A172 (cell line): Measurements from ENCODE around the gene PPP1R14B. TPM values are rescaled to one million over a fixed set of nuclear protein-coding genes. Genes with fewer than 3 reads are reported as not detected.
A peak's percentile ranks its signal among the peaks of the same experiment; 100 is the strongest.

Experiments
- DNase-seq: peaks from one replicate; pipeline ENCODE4 v3.0.0-alpha.2; 2015; ENCODE audit warnings: low spot score
- total RNA-seq: library from RNA; depleted of rRNA; stranded (reverse); fragments of >200 nt; shearing (Covaris generic); gene quantifications from 2 replicates; pipeline ENCODE4 v1.2.3, GENCODE V29; 2014

The PPP1R14B gene
- total RNA-seq, 1 experiment from 2014 or later = 455 TPM

- DNase-seq = no peak
Observed at GRCh38 chr11:64281957-64282770, 35.4 kb upstream of the PPP1R14B start.

- DNase-seq = no peak
Observed at GRCh38 chr11:64278576-64279190, 31.9 kb upstream of the PPP1R14B start.

GRCh38 chr11:64276653-64277431 lies 30.1 kb upstream of the PPP1R14B start:
- peak; percentile 96 for DNase-seq

DNA sequence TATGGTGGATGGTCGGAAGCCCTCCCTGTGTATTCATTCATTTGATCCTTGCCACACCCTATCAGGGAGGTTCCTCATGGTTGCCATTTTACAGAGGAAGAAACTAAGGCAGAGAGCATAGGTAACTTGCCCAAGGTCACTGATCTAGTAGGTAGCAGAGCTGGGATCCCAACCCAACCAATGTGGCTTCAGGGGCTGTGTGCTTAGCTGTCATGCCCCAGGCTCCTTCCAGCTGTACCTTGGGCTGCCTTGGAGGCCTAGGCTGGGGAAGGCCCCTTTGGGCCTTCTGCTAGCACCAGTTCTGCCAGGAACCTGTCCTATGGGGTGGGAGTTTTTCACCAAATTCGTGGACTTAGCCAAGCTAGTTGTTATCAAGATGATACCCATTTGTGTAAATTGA lies 29.1 kb upstream of the PPP1R14B start:
- no peak for DNase-seq

DNA sequence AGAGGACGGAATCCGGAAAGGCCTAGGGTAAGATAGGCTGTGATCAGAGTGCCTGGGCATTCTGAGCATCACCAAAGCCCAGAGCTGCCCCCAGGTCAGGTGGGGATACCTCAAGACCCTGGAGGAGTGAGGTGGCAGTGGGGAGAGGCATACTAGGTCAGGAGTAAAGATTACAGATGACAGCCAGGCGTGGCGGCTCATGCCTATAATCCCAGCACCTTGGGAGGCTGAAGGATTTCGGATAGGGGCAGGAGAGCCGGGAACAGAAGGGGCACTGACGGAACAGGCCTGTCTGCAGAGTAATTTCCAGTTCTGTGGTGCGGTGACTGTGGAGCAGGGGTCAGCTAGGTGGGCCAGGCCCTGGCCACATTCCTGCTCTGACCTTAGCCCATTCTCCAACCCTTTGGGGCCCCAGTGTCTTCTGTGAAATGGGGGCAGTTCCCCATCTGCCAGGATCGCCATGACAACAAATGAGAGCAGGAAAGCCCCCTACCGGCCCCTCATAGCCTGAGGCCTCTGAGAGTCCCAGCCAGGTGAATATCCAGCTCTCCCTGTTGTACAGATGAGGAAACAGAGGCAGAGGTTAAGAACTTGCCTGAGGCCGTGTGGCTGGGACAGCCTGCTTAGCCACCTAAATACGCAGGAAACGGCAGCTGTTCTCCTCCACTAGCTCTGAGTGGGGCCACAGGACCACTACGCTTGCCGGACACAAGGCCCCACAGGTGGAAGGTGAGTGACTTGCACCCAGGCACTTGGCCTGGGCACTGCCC lies 28.5 kb upstream of the PPP1R14B start:
- no peak for DNase-seq

GRCh38 chr11:64269540-64270220 lies 22.9 kb upstream of the PPP1R14B start:
- DNase-seq = peak; percentile 98

DNA sequence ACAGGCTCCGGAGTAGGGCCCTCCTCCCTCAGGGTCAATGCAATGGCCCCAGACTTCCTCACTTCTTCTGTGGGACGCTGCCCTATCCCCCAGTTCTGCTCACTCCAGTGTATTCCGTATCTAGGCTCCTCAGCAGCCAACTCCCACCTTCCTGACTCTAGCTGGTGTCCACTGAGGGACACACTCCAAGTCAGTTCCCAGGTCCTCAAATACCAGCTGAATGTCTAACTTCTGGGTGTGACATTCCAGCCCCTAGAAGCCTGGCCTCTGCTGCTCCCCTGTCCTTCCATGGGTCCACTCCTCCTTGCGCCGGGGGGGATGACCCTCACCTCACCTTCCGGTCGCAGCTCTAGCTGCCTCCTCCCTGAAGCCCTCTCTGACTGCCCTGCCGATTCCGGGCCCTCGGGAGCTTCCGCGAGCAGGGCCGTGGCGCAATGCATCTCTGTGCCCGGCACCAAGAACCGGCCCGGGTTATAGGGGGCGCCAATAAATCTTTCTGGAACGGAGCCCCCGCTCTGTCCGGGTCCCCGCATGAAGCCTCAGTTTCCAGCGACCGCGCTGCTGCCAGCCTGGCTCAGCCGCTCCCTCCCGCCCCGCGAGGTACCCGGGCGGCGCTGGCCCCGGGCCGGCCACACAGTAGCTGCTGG lies 22.3 kb upstream of the PPP1R14B start:
- DNase-seq = peak; percentile 63

GRCh38 chr11:64268025-64268892 lies 21.5 kb upstream of the PPP1R14B start:
- DNase-seq = peak; percentile 91

- no peak for DNase-seq
Observed at GRCh38 chr11:64267207-64267945, 20.6 kb upstream of the PPP1R14B start.

DNA sequence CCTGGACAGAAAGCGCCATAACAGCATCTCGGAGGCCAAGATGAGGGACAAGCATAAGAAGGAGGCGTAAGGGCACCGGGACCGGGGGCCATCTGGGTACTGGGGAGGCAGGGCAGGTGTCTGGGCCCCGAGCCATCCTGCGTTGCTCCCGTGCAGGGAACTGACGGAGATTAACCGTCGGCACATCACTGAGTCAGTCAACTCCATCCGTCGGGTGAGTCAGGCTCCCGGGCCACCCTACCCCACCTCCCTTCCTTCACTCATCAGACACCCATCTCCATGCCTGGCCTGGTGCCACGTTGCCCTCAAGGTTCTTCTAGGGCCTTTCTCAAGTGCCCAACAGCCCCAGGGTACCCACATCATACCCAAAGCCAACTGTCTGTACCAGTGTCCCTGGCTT lies 19.6 kb upstream of the PPP1R14B start:
- peak; percentile 78 for DNase-seq

- no peak for DNase-seq
Observed at GRCh38 chr11:64265176-64266160, 18.7 kb upstream of the PPP1R14B start.

- no peak for DNase-seq
Observed at GRCh38 chr11:64264371-64264852, 17.7 kb upstream of the PPP1R14B start.

DNA sequence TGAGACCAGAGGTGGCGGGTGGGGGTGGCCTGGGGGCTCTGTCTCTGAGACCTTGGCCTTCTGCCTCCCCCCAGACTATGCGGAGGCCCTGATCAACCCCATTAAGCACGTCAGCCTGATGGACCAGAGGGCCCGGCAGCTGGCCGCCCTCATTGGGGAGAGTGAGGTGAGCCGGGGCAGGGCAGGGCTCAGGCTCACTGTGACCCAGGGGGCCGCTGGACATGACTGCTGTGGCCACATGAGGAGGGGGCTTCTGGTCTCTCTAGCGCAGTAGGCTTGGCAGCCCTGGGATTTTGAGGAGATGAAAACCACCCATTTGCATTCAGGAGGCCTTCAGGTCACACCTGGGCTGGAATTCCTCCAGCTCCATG lies 17.2 kb upstream of the PPP1R14B start:
- DNase-seq = no peak

DNA sequence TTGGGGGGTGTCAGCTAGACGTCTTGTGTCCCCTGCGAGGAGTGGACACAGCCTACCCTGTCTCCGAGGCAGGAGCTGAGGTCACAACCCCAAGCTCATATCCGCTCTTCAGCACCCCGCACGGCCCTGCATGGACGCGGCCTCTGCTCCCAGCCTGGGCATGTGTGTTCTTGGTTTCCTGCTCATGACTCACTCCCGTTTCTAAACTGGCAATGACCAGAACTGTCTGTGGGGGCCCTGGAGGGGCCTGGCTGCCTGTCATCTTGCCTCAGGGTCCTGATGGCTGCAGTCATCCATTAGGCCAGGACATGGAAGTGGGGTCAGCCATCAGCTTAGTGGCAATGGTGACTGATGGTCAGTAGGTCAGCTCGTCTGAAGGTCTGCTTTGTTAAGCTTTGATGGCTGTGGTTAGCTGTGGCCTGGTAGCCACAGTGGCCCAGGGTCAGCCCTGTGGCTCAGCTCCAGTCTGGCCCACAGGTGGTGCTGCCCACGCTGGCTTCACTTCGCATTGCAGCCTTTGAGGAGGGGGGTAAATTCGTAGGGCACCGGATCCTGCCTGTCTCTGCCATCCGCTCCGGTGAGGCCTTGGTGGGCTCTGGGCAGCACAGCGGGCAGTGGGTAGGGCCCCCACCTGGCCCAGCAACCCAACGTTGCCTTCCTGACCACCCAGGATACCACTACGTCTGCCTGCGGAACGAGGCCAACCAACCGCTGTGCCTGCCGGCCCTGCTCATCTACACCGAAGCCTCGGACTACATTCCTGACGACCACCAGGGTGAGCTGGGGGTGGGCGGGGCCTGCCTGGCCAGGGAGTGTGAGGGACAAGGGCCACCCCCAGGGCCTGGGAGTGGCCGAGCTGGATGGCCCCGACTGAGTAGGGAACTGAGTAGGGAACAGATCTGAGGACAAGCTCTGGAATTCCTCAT lies 16.5 kb upstream of the PPP1R14B start:
- peak; percentile 78 for DNase-seq

DNA sequence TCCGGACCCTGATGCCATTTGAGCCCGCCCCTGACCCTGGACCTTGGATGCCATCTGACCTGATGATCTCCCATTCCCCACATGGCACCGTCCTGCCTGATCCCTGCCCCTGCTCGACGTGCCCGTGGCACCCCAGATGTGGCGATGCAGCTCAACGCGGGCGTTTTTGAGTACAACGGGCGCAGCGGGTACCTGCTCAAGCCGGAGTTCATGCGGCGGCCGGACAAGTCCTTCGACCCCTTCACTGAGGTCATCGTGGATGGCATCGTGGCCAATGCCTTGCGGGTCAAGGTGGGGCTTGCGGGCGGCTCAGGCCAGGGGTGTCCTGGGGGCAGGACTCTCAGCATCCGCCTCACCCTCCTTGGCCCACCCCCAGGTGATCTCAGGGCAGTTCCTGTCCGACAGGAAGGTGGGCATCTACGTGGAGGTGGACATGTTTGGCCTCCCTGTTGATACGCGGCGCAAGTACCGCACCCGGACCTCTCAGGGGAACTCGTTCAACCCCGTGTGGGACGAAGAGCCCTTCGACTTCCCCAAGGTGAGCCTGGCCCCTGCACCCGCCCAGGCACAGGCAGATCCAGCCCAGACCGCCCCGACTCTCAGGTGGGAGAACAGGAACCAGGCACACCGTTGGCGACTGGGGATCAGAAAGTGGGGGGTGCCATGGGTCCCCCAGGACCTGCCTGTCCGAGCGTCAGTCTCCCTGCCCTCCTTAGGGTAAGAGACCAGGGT lies 15.7 kb upstream of the PPP1R14B start:
- no peak for DNase-seq

DNA sequence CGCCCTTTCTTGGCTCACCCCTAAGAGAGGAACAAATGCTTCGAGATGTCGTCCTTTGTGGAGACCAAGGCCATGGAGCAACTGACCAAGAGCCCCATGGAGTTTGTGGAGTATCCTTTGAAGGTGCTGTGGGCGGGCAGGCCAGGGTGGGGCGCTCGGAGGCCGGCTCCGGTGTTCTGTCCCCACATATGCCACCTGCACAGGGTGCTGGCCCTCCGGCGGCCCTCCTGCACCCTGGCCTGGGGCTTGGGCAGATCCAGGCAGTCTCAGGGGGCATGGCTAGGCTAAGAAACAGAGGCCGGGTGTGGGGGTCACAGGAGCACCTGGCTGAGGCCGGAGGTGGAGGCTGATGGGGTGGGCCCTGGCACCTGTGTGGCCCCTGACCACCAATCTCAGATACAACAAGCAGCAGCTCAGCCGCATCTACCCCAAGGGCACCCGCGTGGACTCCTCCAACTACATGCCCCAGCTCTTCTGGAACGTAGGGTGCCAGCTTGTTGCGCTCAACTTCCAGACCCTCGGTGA lies 14.9 kb upstream of the PPP1R14B start:
- no peak for DNase-seq
